Measurements from ENCODE around the gene PCLO.
"Not testable (repeated sequence)": the region's sequence is repeated elsewhere in the genome, so short reads cannot be mapped to it uniquely, and the experiment has no call there.

Gene PCLO

DNA sequence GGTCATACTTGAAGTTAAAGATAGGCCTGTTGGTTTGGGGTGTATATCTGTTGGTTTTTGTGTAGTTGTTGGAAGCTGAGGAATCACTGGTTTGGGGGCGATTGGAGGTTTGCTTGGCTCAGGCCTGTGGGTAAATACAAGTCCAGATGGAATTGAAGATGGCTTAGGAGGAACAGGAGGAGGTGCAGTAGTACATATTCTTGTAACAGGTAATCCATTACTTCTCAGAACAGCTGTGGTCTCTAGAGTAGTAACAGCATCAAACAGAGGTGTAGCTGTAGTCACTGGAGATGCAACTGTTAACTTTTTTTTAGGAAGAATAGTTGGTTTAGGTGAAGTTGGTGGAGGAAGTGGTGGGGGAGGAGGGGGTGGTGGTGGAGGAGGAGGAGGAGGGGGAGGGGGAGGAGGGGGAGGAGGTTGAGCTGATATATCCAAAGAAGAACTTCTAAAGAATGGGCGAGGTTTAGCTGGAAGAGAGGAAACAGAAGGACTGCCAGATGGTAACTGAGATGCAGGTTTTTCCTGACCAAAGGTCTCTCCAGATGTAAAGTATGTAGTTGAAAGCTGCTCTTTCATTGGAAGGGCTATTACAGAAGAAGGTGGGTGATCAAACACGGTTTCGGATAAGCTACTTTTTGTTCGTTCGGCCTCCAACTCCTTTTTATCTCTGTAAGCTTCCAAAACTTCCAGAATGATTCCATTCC, 209.2 kb downstream of the PCLO start:
- DNase-seq, result no peak

DNA sequence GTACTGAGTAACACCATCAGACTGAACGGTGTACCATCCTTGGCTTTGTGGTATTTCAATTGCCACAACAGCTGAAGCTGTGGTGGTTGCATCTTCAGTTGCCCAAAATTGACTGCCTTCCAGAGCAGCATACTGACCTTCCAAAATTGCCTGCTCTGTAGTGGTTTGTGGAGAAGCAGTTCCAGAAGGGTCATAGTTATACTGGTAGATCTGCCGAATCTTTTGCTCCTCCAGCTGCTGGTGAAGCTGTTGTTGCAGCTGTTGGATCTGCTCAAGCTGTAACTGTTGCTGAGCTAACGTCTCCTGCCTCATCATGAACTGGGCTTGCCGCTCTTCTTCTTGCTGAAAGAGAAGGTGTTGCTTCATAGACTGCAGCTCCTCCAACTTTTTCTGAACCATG, 212.2 kb downstream of the PCLO start:
- no peak for DNase-seq

DNA sequence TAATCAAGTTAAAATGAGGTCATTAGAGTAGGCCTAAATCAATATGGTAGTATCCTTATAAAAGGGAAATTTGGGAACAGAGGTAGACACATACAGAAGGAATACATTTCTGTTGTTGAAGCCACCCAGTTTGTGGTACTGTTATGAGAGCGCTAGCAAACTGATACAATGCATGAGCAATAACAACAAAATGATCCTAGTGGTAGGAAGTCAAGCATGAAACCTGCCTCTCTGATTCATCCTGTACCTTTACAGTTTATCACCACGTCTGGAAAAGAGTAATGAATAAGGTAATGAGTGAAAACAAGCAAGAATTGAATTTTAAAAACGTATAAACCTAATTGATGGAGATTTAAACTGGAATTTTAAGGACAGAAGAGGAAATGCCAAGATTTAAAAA, 217.2 kb downstream of the PCLO start:
- DNase-seq, result no peak

DNA sequence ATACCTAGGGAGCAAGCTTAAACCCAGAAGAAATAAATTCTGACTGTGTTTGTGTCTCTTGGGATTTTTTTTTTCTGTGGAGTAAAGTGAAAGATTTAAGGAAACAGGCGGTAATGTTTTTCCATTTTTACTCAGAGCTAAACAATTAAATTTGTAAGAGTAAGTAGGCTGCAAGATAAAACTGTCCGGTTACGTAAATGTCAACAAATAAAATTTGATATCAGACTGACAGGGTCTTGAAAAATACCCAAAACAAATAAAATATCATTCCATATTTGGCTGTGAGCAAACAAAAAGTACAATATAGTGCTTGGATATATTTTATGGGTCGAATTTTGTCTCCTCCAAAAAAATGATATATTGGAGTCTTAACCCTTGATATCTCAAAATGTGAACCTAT, 217.6 kb downstream of the PCLO start:
- no peak for DNase-seq

DNA sequence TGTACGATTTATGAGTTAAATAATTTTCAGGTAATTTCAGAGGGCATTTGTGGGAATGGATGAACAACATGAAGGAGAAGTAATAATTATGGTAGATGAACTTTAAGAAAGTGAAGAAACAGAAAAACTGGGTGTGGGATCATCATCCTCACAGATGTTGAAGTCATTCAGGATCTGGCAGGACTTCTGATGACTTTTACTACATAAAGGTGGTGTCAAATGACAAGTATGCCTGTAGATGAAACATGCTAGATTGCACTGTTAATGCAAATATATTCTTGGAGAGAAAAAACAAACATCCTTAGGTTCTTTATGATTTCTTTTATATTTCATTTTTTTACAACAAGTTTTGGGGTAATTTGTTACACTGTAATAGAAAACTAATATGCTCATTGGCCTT, 230.2 kb downstream of the PCLO start:
- no peak for DNase-seq

DNA sequence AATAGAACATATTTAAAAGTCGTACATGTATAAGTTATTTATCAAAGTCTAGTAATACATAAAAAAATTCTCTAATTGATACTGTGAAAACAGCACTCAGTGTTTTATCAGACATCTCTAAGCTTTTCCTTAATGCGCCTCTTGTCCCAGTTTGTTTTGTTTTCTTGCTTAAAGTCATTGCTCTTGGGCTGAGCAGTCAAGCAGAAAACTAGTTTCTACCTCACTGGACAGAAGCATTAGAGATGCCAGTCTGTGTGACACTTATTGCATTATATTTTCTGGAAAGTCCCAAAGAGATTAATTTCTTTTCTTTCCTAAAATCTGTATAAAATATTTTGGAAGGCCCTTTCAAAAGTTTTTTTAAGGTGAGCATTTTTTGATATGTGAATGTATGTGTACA, 236.2 kb downstream of the PCLO start:
- no peak for DNase-seq

DNA sequence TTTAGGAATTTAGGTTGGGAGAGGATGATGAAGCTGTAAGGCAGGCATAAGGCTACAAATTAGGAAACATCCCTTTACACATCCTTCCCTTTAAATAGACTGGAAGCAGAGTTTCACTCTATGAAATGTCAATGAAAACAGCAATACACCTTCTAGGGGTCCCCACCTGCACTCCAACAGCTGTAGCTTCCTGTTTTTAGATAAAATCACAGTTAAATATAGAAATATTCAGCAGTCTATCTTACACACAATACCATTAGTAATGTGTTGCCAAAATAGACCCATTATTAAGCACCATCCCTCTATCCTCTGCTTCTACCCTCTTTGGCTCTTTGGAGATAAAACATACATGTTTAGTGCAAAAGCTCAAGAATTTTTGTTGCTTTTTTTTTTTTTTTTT, 237.4 kb downstream of the PCLO start:
- DNase-seq, result no peak

DNA sequence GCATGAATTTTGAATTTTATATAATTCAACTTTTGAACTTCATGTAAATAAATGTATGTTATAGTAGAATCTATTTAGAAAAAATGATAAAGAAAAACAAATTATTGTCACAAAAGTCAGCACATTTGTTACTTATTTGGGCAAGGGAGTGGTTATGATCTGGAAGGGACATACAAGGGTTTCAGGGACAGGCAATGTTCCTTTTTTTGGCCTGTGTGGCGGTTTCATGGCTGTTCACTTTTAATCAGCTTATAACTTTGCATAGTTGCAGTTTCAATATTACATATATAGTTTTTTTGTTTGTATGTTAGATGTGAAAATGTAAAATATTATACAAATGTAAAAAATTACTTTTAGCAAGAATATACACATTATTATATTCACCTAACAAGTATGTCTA, 256.2 kb downstream of the PCLO start:
- no peak for DNase-seq

DNA sequence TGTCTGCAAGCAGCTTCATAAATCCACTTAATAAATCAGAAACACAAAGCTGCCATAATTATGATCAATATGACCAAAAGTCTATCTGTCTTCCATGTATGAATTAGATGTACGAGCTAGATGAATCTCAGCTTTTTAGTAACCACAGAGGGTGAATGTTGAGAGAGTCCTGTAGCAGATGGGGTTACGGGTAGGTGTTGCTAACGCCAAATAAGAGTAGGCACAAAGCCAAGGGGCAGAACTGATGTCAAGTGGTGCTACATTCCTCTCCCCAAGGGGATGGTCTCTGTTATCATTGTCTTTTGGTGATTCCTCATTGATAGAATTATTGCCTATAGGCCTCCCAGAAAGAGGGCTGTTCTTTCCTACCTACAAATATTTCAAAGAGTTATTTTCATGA, 257.8 kb downstream of the PCLO start:
- DNase-seq, result no peak

DNA sequence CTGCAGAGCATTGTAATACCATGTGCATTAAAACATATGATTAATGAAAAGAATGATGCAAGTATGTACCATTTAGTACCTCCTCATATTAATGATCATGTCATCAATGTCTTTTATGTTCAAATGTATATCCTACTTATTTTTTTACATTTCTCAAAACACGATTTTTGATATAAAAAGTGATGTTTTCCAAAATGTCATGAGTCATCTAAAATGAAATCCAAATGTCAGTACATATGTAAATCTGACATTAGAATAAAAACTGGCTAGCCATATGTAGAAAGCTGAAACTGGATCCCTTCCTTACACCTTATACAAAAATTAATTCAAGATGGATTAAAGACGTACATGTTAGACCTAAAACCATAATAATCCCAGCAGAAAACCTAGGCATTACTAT, 261.6 kb downstream of the PCLO start:
- DNase-seq, result not testable (repeated sequence)

DNA sequence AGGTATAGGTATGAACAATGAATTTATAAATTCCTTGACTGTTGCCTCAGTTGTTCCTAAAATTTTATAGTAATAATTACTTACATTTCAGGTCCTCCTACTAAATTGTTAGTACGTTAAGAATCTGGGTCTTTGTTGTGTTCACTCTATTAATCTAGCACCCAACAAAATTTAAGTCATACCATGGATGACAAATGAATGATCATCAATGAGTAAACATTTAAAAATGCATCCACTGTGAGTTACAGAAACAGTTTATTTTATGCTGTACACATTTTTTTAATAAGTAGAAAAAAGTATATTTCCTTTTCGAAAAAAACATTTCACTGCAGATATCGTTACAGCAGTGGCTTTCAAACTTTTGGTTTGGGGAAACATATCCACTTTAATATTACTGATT, 265.2 kb downstream of the PCLO start:
- no peak for DNase-seq

DNA sequence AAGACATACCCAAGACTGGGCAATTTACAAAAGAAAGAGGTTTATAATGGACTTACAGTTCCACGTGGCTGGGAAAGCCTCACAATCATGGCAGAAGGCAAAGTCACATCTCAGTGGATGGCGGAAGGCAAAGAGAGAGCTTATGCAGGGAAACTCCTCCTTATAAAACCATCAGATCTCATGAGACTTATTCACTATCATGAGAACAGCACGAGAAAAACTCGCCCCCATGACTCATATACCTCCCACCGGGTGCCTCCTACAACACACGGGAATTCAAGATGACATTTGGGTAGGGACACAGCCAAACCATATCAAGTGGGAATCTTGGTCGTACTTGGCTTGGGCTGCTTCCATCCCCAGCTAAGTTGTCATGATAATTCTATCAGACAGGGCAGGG, 268.3 kb downstream of the PCLO start:
- not testable (repeated sequence) for DNase-seq

DNA sequence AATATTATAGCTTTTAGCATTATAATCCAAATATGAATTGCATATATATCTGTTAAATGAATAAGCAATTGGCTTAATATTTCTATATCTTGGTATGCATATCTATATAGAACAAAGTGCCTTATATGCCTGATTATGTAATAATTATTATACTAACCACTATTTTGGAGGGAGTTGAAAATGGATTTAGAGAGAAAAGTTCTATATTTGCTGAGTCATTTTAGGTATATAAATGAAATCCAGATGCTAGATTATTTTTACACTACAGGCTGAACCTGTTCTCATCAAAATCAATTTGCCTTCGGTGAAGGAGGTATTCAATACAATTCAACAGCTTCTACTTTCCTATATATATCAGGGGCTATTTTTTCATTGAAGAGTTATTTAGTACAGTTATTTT, 276.4 kb downstream of the PCLO start:
- DNase-seq, result no peak

DNA sequence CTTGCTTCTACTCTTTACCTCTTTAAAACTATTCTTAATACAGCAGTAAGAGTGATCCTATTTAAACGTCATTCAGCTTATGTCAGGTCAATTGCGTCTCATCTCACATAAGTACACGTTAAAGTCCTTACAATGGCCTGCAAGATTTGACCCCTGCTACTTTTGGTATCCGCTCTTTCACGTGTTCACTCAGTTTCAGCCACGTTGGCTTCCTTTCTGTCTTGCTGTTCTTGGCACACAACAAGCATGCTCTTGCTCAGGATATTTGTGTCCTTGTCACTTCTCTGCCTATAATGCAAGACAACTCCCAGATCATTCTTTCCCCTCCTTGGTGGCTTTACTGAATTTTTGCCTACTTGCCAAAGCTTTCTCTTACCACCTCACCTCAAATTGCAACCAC, 296.8 kb downstream of the PCLO start:
- DNase-seq, result no peak

DNA sequence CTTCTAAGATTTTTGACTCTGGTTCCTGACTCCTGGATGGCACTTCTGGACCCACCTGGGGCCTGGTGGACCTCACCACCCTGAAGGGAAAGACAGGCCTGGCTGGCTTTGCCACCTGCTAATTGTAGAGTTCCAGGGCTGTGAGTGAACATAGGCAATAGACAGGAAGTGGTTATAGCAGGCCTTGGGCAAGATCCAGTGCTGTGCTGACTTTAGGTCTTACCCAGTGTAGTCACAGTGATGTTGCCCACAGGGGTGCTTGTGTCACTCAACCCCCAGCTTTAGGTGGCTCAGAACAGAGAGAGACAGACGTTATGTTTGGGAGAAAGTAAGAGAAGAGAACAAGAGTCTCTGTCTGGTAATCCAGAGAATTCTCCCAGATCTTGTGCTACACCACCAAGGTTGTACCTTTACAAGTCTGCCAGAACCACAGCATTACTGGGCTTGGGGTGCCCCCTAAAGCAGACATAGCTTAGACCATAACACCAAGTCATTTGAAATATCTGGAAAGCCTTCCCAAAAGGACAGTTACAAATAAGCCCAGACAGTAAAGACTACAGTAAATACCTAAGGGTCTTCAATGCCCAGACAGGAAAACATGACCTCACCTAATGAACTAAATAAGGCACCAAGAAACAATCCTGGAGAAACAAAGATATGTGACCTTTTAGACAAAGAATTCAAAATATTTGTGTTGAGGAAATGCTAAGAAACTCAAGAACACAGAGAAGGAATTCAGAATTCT, 303.4 kb downstream of the PCLO start:
- DNase-seq, result no peak

DNA sequence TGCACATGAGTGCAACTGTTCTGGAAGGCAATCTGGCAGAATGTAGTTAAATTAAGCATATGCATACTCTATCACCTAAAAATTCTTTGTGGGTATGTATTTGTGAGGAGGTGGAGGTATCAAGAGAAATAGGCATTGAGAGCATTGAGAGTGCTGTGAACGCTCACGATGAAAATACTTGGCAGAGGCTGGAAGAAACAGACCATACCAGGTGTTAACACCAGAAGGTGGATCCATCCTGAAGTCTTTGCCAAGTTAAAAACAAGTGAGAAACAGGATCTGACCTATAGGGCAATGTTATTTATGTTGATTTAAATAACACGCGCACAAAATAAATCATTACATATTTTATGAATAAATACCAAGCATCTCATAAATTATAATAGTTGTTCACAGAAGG, 311.6 kb downstream of the PCLO start:
- no peak for DNase-seq

DNA sequence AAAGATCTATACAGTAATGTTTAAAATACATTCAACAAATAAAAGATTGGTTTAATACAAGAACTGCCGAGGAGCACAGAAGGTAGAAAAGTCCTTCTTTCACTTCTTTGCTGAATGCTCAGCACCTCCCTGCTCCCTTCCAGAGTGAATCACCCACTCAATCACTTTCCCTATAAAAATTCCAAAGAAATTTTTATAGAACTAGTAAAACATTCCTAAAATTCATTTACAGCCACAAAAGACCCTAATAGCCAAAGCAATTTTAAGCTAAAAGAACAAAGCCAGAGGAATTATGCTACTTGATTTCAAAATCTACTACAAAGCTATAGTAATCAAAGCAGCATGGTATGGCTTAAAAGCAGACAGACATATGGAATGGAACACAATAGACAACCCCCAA, 320.9 kb downstream of the PCLO start:
- DNase-seq, result no peak

DNA sequence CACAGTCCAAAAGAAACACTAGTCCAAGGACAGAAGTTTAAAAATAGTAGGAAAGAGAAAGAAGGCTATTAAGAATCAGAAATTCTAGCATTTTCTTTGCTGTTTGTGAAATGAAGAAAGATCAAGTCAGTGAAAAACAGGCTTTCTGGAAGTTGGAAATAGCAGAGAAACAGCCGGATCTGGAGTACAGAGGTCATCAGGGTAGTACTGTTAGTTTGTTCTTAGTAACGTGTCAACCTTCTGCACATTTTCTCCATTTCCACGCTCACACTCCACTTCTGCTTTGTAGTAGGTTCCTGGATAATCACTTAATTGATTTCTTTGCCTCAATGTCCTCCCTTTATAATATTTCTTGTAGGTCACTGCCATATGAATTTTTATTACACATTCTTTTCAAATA, 322.6 kb downstream of the PCLO start:
- DNase-seq, result no peak

DNA sequence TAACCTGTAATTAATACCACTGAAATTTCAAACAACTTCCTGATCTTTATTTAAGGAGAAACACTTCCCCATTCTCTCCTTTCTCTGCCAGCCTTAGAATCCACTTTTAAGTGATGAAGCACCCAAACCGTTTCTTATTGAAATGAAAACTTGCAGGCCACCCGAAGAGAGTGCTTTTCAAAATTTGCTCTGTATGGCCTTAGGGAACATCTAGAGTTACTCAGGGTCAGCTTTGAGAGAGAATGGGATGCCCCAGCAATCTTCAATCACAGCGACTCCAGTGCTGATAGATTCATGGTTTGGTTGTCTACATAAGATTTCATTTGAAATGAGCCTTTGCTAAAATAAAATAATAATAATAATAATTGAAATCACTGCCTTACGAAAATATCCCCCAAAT, 323.1 kb downstream of the PCLO start:
- no peak for DNase-seq

DNA sequence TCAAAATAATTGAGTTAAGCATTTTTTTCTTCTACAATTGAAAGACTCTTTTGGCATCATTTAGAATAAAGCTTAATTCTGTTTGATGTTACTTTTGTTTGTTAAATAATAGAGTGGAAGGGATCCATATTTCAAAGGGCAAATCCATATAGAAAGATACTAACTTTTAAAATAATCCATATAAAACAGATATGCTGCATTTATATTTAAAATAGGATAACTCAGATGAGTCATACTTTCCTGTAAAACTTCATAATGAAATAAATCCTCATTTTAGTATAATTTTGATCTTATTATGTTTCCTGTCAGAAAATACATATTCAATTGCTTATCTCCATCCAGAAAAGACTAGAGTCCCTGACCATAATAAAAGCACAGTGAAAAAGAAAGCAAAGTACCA, 323.6 kb downstream of the PCLO start:
- DNase-seq, result no peak

DNA sequence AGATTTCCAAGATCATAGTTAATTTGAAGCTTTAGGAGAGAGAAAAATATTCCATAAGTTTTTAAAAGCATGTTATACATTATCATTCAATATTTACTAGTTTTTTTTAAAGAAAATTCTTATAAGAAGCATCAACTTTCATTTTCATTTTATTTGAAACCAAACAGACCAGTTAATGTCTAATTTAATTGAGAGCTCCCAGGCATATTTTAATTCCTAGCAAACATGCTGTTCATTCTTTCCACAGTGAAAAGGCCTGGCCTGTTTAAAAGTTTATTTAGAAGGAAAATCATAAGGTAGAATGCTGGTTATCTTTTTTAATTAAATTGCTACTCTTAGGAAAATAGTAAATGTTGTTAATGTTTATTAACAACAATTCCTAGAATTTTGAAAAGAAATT, 324.4 kb downstream of the PCLO start:
- DNase-seq, result no peak

DNA sequence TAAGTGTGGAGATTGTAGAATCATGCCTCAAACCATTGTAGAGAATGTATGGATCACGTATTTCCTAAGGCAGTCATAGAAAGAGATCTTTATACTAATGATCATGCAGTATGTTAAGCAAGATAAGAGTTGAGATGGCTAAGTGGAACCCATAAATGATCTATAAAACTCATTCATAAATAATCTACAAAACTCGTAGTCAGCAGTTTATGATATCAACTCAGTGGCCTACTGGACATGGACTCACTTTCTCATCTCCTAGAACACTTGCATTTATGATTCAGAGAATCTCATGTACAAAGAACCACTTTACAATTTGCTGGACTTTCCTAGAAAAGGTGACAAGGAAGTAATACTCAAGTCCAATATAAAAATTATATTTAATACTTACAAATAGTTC, 339.6 kb downstream of the PCLO start:
- DNase-seq, result no peak

DNA sequence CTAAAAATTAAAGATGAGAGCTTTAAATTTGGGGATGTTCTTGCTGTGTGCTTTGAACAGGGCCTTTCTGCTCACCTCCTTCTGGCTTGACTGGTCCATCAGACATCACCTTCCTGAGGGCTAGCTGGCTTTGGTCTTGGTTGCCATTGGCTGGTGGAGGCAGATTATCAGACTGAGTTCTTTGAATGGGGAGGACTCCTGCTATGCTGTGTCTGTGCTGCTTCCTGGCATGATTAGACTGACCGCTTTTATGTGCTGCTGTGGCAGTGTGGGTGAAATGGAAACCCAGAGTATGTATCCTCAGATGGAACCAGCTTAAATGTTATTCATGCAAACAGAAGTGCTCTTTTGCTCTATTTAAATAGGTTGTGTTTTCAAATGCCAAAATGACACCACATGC, 341.6 kb downstream of the PCLO start:
- DNase-seq, result no peak

DNA sequence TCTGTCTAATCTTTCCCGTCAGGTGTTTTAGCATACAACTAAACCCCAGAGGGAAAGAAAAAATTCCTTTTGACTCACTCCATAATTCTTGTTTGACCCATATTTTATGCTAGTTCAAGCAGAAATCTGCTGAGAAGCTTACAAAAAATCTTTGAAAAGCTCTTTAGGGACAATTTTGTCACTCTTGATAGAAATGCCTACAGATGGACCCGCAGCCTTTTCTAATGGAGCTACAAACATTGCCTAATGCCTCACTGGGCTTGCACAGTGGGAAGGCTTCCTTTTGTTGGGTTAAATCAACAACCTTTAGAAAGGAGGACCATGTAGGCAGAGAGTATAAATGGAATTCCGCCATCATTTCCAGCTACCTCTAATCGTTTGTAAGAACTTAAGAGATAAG, 344.5 kb downstream of the PCLO start:
- DNase-seq, result no peak

DNA sequence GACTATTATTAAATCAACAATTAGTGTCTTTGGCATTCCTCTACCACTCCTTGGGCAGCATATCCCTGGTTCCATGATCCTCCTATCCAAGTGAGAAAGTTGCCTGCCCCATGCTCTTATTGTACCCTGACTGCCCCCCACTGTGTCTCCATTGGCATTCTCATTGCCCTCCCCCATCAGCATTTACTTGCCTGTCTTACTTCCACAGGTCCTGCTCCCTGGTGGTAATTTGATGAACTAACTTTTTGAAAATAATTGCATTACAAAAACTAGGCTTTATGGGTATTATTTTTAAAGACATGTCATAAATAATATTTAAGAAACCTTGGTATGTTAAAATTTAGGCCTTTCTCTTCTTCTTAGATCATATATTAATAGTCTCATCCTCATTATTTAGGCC, 346.4 kb downstream of the PCLO start:
- no peak for DNase-seq
